ENCODE results near the gene KLKB1.

KLKB1 gene

DNA sequence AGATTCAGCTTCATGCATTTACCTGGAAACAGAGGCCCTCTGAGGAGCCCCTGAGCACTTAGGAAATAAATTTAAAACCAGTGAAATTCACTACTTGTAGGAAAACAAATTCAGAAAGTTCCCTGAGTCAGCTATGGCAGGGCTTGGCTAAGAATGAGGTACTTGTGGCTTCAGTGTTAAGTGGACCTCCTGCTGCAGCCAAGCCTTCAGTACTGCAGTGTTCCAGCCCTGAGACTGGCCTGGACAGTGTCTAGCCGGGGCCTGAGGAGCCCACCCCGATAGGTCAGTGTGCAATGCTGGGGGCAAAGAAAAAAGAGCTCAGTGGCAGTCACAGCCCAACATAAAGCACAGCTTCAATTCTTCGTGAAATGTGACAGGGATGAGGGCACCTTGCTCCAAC lies 80.6 kb downstream of the KLKB1 start:
- DNase-seq (ENCODE audit: low read depth in 2 of 2), result no peak

All from stimulated activated CD4-positive, alpha-beta T cell treated with anti-CD3 and anti-CD28 coated beads, Interleukin-4, amount 100 ng/mL, for 48 hours (primary cell).